GM12801 (cell line): ENCODE data around the gene GBP1.

Source experiments
- TF ChIP-seq, protein P1 (sequence below): IDR thresholded peaks from one replicate; pipeline ENCODE4 v1.5.1; 2011; ENCODE audit warnings: control low read depth; ENCODE audit not compliant: insufficient read length; ENCODE audit errors: extremely low read depth

GBP1 gene

DNA sequence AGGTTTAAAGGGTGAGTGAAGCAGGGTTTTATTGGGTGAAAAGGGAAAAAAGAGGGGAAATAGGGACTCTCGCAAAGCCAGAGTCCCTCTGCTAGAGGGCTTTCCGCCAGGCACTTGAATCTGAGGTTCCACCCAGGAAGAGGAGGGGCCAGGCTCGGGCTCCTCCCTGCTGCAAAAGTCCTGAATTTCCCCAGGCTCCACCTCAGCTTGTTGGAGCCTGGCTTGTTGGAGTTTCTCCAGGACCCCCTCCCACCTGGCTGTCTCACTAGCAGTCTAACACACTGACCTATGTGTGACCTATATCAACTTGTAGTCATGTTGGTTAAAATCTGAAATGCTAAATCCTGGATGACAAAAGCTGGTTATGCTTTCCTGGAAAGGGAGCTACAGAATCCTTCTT is 35.4 kb upstream of the GBP1 start:
- TF ChIP-seq, protein P1, sequence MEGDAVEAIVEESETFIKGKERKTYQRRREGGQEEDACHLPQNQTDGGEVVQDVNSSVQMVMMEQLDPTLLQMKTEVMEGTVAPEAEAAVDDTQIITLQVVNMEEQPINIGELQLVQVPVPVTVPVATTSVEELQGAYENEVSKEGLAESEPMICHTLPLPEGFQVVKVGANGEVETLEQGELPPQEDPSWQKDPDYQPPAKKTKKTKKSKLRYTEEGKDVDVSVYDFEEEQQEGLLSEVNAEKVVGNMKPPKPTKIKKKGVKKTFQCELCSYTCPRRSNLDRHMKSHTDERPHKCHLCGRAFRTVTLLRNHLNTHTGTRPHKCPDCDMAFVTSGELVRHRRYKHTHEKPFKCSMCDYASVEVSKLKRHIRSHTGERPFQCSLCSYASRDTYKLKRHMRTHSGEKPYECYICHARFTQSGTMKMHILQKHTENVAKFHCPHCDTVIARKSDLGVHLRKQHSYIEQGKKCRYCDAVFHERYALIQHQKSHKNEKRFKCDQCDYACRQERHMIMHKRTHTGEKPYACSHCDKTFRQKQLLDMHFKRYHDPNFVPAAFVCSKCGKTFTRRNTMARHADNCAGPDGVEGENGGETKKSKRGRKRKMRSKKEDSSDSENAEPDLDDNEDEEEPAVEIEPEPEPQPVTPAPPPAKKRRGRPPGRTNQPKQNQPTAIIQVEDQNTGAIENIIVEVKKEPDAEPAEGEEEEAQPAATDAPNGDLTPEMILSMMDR, result no peak

DNA sequence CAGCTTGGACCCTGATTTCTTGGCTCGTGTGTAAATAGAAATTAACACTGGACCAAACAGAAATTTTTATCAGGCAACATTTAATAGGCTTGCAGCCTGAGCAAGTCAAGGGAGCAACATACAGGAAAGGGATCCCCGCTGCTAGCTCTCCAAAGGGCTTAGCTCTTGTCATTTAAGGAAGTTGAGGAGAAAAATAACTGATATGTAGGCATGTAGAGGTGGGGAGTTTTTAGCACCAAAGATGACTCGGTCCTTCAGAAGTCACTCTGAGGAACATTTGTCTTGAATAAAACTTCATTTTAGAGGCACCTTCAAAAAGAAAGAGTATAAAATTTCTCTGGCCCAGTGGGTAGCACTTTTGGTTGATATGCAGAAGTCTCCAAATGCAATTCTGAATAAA is 33.8 kb upstream of the GBP1 start:
- TF ChIP-seq, protein P1, result no peak

DNA sequence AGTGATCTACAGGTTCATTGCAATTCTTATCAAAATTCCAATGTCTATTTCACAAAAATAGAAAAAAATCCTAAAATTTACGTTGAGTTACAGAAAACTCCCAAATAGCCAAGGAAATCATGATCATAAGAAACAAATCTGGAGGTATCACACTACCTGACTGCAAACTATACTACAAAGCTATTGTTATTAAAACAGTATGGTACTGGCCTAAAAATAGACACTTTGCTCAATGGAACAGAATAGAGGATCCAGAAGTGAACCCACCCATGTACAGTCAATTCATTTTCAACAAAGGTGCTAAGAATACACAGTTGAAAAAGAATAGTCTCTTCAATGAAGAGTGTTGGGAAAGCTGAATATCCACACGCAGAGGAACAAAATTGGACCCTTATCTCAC is 30.7 kb upstream of the GBP1 start:
- TF ChIP-seq, protein P1, result no peak

DNA sequence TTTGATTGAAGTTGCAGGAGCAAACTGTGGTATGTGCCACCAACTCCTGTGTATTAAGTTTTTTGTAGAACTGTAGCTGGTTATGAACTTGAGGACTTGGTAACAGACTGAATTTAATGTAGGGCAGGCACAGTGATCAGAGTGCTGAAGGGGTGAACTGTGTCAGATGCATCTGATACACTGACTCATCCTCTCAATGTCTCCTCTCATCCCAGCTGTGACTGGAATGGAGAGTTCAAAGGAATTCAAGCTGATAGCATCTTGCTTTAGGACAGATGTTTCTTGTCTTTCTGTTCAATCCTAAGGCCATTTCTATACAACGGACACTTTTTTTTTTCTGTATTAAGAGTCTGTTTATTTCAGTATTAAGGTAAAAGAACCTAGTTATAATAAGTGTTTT is 25.0 kb upstream of the GBP1 start:
- TF ChIP-seq, protein P1, result no peak

DNA sequence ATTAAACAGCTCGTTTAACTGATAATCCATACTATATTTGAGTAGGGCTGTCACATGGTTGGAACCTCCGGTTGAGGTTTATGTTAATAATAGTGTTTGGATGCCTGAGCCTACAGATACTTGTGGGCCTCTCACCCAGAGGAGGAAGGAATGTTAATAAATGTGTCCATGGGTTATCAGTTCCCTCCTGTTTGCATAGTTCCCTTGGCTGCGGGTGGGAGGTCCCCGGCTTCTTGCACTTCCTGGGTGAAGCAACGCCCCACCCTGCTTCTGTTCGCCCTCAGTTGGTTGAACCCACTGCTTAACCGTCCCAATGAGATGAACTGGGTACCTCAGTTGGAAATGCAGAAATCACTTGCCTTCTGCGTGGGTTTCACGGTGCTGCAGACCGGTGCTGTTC is 23.6 kb upstream of the GBP1 start:
- TF ChIP-seq, protein P1, result no peak

DNA sequence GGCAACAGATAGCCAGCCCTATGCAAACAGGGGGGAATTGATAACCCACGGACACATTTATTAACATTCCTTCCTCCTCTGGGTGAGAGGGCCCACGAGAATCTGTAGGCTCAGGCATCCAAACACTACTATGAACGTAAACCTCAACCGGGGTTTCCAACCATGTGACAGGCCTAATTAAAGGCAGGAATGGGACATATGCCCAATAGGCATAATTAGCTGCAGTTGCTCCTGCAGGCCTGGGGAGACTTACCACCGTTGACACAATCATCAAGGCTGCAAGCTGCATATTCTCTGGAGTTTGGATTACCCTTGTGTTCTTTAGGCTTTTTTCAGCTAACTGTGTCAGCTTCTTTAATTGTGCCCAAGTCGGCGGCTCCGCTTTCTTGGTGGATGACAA is 22.2 kb upstream of the GBP1 start:
- TF ChIP-seq, protein P1, result no peak

DNA sequence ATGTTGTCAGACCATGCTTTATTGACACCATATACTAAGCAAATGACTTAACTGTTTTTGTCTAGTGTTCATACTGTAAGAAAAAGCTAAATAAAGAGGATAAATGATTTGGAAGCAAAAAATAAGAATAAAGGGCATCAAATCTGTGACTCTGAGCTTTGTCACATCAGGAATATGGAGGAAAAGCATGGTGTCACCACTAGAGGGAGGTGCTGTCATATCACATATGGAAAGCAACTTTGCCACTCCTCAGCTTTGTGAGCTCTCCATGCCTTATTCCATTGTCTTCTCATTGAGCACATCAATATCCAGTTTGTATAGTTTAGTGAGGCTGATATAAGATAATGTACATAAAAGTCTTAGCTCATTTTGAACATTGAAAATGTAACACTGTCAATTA is 20.8 kb upstream of the GBP1 start:
- TF ChIP-seq, protein P1, result no peak

DNA sequence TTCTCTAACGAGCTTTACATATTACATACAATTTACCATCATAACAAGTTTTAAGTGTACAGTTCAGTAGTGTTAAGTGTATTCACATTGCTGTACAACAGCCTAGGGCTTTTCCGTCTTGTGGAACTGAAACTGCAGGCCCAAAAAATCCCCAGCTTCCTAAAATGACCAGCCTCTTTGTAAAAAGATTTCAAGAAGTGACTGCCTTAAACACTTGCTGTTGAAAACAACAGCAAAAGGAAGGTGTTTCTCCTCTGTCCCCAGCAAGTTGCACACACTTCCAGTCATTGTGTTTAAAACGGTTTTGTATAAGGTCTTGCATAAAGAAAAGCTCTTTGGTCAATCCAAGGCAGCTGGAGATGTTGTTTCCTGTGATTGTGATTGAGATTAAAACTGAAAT is 16.0 kb upstream of the GBP1 start:
- TF ChIP-seq, protein P1, result no peak
